HCT116 (cell line): Measurements from ENCODE around the gene HBA2. TPM values are rescaled to one million over a fixed set of nuclear protein-coding genes. Genes with fewer than 3 reads are reported as not detected.

Experiments
- ATAC-seq: fragments of 200-7000 bp; cut with Tn5 transposase; 2 replicates; pipeline ENCODE4 v1.9.1; 2020; ENCODE audit warnings: mild to moderate bottlenecking, moderate library complexity
- BruUV-seq: library from RNA; stranded (reverse); fragments of 400-500 nt; replicated peaks from 2 replicates; lab custom pipeline; 2021; lab: Mats Ljungman, UMichigan
- CTCF ChIA-PET: fragments of 300-600 bp; sonication (Branson Sonifier 250); formaldehyde crosslinking; loops from one replicate; lab custom pipeline; 2021; ENCODE audit warnings: antibody characterized with exemption; lab: Charles Lee
- POLR2A ChIA-PET: fragments of 300-600, 350-600 bp; sonication (Branson Sonifier 250); formaldehyde crosslinking; loops from one replicate; lab custom pipeline; 2021; ENCODE audit warnings: antibody characterized with exemption; lab: Charles Lee
- RAD21 ChIA-PET, 2 experiments: fragments of 300-600 bp; sonication (Branson Sonifier 250); formaldehyde crosslinking; loops; one replicate each; lab custom pipeline; 2023; ENCODE audit warnings: low total read pairs in 2 of 2; ENCODE audit not compliant: uncharacterized antibody in 2 of 2, unreplicated experiment in 2 of 2, low non-redundant PET in 1 of 2; lab: Charles Lee
- DNase-seq: peaks from one replicate; pipeline ENCODE4 v3.0.0-alpha.2; 2010; ENCODE audit warnings: low read depth, low spot score
- H2AFZ ChIP-seq: fragments of 200-600 bp; shearing (Covaris generic), sonication (generic); 2 replicates; pipeline ENCODE4 v1.6.1; 2017; ENCODE audit warnings: low read depth, mixed run types, mixed read lengths, antibody characterized with exemption, low read length; ENCODE audit not compliant: poor library complexity, severe bottlenecking
- H3K27ac ChIP-seq: 2 replicates; pipeline ENCODE4 v1.5.1; 2012; ENCODE audit warnings: low read depth, low read length
- H3K27me3 ChIP-seq: fragments of 200-600 bp; sonication (generic); 2 replicates; pipeline ENCODE4 v1.6.1; 2016; ENCODE audit warnings: mixed run types, low read length, mixed read lengths; ENCODE audit not compliant: insufficient read depth
- H3K36me3 ChIP-seq, 2 experiments: fragments of 200-500 bp in 1 of 2; fragments of 200-600 bp in 1 of 2; sonication (Bioruptor generic) in 1 of 2; sonication (generic) in 1 of 2; 2 replicates each; pipeline versions ENCODE4 v1.5.1 to v1.6.1; 2014 to 2016; ENCODE audit warnings: low read length in 2 of 2, inconsistent platforms in 1 of 2, mixed read lengths in 1 of 2, mixed run types in 1 of 2; ENCODE audit not compliant: insufficient read depth in 2 of 2, control insufficient read depth in 1 of 2
- H3K4me1 ChIP-seq, 2 experiments: fragments of 200-600 bp in 1 of 2; sonication (generic) in 1 of 2; 2 replicates each; pipeline versions ENCODE4 v1.5.1 to v1.6.1; 2012 to 2017; ENCODE audit warnings: low read length in 2 of 2, inconsistent platforms in 1 of 2, mild to moderate bottlenecking in 1 of 2, mixed read lengths in 1 of 2, mixed run types in 1 of 2, moderate library complexity in 1 of 2; ENCODE audit not compliant: insufficient read depth in 2 of 2, control insufficient read depth in 1 of 2
- H3K4me2 ChIP-seq: fragments of 200-600 bp; sonication (generic); 2 replicates; pipeline ENCODE4 v1.6.1; 2017; ENCODE audit warnings: mixed run types, low read length, mixed read lengths
- H3K4me3 ChIP-seq, 2 experiments: fragments of 200-600 bp in 1 of 2; sonication (generic) in 1 of 2; replicated peaks in 1 of 2; 2 replicates each; pipeline ENCODE4 v1.5.1; 2011 to 2016; ENCODE audit warnings: low read length in 2 of 2, control low read depth in 1 of 2, low read depth in 1 of 2, mild to moderate bottlenecking in 1 of 2, mixed read lengths in 1 of 2, mixed run types in 1 of 2
- H3K79me2 ChIP-seq: fragments of 200-600 bp; sonication (generic); 2 replicates; pipeline ENCODE4 v1.6.1; 2017; ENCODE audit warnings: mild to moderate bottlenecking, mixed run types, low read length, moderate library complexity, mixed read lengths; ENCODE audit not compliant: insufficient read depth
- H3K9ac ChIP-seq: fragments of 200-600 bp; sonication (generic); 2 replicates; pipeline ENCODE4 v1.6.1; 2016; ENCODE audit warnings: low read length, mixed read lengths
- H3K9me2 ChIP-seq: fragments of 200-600 bp; sonication (generic), shearing (Covaris generic); 2 replicates; pipeline ENCODE4 v1.6.1; 2017; ENCODE audit warnings: mixed run types, mild to moderate bottlenecking, moderate library complexity; ENCODE audit not compliant: insufficient read depth
- H3K9me3 ChIP-seq, 2 experiments: fragments of 200-500 bp in 1 of 2; fragments of 200-600 bp in 1 of 2; sonication (Bioruptor generic) in 1 of 2; sonication (generic) in 1 of 2; 2 replicates each; pipeline ENCODE4 v1.6.1; 2014 to 2017; ENCODE audit warnings: low read length in 2 of 2, mixed read lengths in 2 of 2, inconsistent platforms in 1 of 2, low read depth in 1 of 2, mild to moderate bottlenecking in 1 of 2, mixed run types in 1 of 2, moderate library complexity in 1 of 2; ENCODE audit not compliant: control insufficient read depth in 1 of 2, insufficient read depth in 1 of 2
- H4K20me1 ChIP-seq: fragments of 200-600 bp; sonication (generic), shearing (Covaris generic); 2 replicates; pipeline ENCODE4 v1.6.1; 2017; ENCODE audit warnings: mixed run types, mild to moderate bottlenecking, moderate library complexity; ENCODE audit not compliant: insufficient read depth
- CEBPB ChIP-seq: IDR thresholded peaks from 2 replicates; pipeline ENCODE4 v1.6.1; 2012; ENCODE audit warnings: low read depth
- CTCF ChIP-seq, 3 experiments: fragments of 200-600 bp in 1 of 3; sonication (generic) in 1 of 3; IDR thresholded peaks in 2 of 3; conservative IDR thresholded peaks in 1 of 3; 2 replicates each; pipeline ENCODE4 v1.5.1; 2012 to 2017; ENCODE audit warnings: low read depth in 2 of 3, low read length in 2 of 3, antibody characterized with exemption in 1 of 3, borderline replicate concordance in 1 of 3, control low read depth in 1 of 3, mild to moderate bottlenecking in 1 of 3, mixed read lengths in 1 of 3, mixed run types in 1 of 3, moderate library complexity in 1 of 3; ENCODE audit not compliant: insufficient read depth in 1 of 3
- ELF1 ChIP-seq: IDR thresholded peaks from 2 replicates; pipeline ENCODE4 v1.6.1; 2012; ENCODE audit warnings: low read depth, borderline replicate concordance
- POLR2A ChIP-seq: IDR thresholded peaks from 2 replicates; pipeline ENCODE4 v1.7.0; 2011; ENCODE audit warnings: borderline replicate concordance; ENCODE audit not compliant: insufficient read depth, insufficient read length; ENCODE audit errors: extremely low read depth
- RAD21 ChIP-seq: IDR thresholded peaks from 2 replicates; pipeline ENCODE4 v1.6.1; 2012; ENCODE audit warnings: low read depth, mild to moderate bottlenecking
- SIN3A ChIP-seq: IDR thresholded peaks from 2 replicates; pipeline ENCODE4 v1.6.1; 2012; ENCODE audit warnings: low read depth
- TCF7L2 ChIP-seq: IDR thresholded peaks from 2 replicates; pipeline ENCODE4 v1.7.0; 2011; ENCODE audit warnings: borderline replicate concordance, inconsistent platforms; ENCODE audit not compliant: insufficient read depth, insufficient read length; ENCODE audit errors: extremely low read depth
- intact Hi-C: fragments of 100-400 bp; cut with micrococcal nuclease; formaldehyde crosslinking; loops from 2 replicates; pipeline ENCODE4 v1.10.0; 2022
- total RNA-seq: library from RNA; stranded (reverse); gene quantifications from one replicate; pipeline ENCODE4 v1.2.1, GENCODE V29; 2021; ENCODE audit not compliant: unreplicated experiment
- TF ChIP-seq, protein P1 (sequence below): IDR thresholded peaks from 2 replicates; pipeline ENCODE4 v1.6.1; 2012
- TF ChIP-seq, protein P2 (sequence below): IDR thresholded peaks from 2 replicates; pipeline ENCODE4 v1.6.1; 2012
- TF ChIP-seq, protein P3 (sequence below): IDR thresholded peaks from 2 replicates; pipeline ENCODE4 v1.6.1; 2012; ENCODE audit warnings: low read depth

HBA2 gene
- total RNA-seq, 1 experiment from 2014 or later, result 3.0 TPM

- ChIA-PET POLR2A (no interaction called here), CTCF (no interaction called here), RAD21 (no interaction called here)
- Histone ChIP-seq H3K4me3 (no peak overlapping the region), H2AFZ (no peak overlapping the region), H3K4me2 (no peak overlapping the region), H3K27me3 (no peaks in the 10 kb centered on the region), H3K36me3 (peaks cover 3 to 6% of the 10 kb centered on the region in 2 experiments; a peak in 3 of 4 replicates), H3K4me1 (no peaks in the 10 kb centered on the region), H3K27ac (no peak overlapping the region), H3K9ac (no peak overlapping the region), H3K9me2 (no peaks in the 10 kb centered on the region), H3K9me3 (no peaks in the 10 kb centered on the region), H3K79me2 (peaks cover 68% of the 10 kb centered on the region), H4K20me1 (no peaks in the 10 kb centered on the region)
- TF ChIP-seq CTCF (IDR thresholded peaks at IDR 0.05 in 2 of 3, conservative IDR thresholded peaks at IDR 0.05 in 1 of 3; ENCODE audit: borderline replicate concordance in 1 of 3, insufficient read depth in 1 of 3, low read depth in 2 of 3, low read length in 2 of 3), result no peak
- TF ChIP-seq POLR2A, result no peak
- TF ChIP-seq ELF1, result no peak
- no peak for TF ChIP-seq RAD21
- TF ChIP-seq, protein P1, sequence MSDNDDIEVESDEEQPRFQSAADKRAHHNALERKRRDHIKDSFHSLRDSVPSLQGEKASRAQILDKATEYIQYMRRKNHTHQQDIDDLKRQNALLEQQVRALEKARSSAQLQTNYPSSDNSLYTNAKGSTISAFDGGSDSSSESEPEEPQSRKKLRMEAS, result no peak
- TF ChIP-seq CEBPB, result no peak
- BruUV-seq, result no TSS peak
- ATAC-seq (no peak), DNase-seq (no peak)
- intact Hi-C loops, result no loop called here
Measured at GRCh38 chr16:212999-213398, 40.3 kb downstream of the HBA2 start.

DNA sequence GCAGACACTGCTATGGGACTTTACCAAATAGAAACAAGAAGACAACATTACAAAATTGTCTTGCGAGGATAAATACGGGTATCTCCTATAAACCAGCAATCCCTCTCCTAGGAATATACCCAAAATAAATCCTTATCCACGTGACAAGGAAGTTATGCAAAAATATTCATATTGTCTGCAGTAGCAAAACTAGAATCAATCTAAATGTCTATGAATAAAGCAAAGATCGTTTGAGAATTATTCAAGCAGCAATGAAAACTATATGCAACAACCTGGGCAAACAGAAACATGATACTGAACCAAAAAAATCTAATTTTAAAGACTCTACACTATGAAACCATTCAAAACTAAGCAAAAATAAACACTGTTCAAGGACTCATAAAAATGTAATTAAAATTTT lies 47.3 kb downstream of the HBA2 start:
- DNase-seq, result no peak
- Histone ChIP-seq H3K27ac (no peak overlapping the region), H3K9me3 (no peaks in the 10 kb centered on the region), H3K9ac (no peak overlapping the region), H2AFZ (no peak overlapping the region), H3K27me3 (no peaks in the 10 kb centered on the region), H3K9me2 (no peaks in the 10 kb centered on the region), H3K36me3 (peaks cover 5% of the 10 kb centered on the region in 2 experiments; a peak in 2 of 4 replicates), H4K20me1 (no peaks in the 10 kb centered on the region), H3K4me2 (no peak overlapping the region), H3K79me2 (peaks cover 54% of the 10 kb centered on the region), H3K4me3 (no peak overlapping the region), H3K4me1 (no peaks in the 10 kb centered on the region)
- intact Hi-C loops, result no loop called here
- CTCF ChIA-PET, result no interaction called here
- TF ChIP-seq ELF1, result no peak
- TF ChIP-seq, protein P2, sequence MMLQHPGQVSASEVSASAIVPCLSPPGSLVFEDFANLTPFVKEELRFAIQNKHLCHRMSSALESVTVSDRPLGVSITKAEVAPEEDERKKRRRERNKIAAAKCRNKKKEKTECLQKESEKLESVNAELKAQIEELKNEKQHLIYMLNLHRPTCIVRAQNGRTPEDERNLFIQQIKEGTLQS, result no peak
- no peak for TF ChIP-seq RAD21
- no peak for TF ChIP-seq TCF7L2
- no peak for TF ChIP-seq POLR2A
- no peak for TF ChIP-seq SIN3A
- TF ChIP-seq, protein P3, sequence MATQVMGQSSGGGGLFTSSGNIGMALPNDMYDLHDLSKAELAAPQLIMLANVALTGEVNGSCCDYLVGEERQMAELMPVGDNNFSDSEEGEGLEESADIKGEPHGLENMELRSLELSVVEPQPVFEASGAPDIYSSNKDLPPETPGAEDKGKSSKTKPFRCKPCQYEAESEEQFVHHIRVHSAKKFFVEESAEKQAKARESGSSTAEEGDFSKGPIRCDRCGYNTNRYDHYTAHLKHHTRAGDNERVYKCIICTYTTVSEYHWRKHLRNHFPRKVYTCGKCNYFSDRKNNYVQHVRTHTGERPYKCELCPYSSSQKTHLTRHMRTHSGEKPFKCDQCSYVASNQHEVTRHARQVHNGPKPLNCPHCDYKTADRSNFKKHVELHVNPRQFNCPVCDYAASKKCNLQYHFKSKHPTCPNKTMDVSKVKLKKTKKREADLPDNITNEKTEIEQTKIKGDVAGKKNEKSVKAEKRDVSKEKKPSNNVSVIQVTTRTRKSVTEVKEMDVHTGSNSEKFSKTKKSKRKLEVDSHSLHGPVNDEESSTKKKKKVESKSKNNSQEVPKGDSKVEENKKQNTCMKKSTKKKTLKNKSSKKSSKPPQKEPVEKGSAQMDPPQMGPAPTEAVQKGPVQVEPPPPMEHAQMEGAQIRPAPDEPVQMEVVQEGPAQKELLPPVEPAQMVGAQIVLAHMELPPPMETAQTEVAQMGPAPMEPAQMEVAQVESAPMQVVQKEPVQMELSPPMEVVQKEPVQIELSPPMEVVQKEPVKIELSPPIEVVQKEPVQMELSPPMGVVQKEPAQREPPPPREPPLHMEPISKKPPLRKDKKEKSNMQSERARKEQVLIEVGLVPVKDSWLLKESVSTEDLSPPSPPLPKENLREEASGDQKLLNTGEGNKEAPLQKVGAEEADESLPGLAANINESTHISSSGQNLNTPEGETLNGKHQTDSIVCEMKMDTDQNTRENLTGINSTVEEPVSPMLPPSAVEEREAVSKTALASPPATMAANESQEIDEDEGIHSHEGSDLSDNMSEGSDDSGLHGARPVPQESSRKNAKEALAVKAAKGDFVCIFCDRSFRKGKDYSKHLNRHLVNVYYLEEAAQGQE, result no peak
- POLR2A ChIA-PET, result no interaction called here
- ATAC-seq, result no peak
- BruUV-seq, result no TSS peak
- RAD21 ChIA-PET, result no interaction called here
